Muscle of leg (tissue), 16 donors: ENCODE measurements around the gene LCE1D. TPM values are rescaled to one million over a fixed set of nuclear protein-coding genes. Genes with fewer than 3 reads are reported as not detected.

Experiments used
- DNase-seq: peaks from one replicate; pipeline ENCODE4 v3.0.0; 2013
- H3K27ac ChIP-seq: one replicate; pipeline ENCODE4 v1.5.1; 2013; ENCODE audit warnings: mild to moderate bottlenecking, low read length, control low read depth
- H3K27me3 ChIP-seq: one replicate; pipeline ENCODE4 v1.6.1; 2013; ENCODE audit warnings: low read length; ENCODE audit not compliant: control insufficient read depth, insufficient read depth
- H3K36me3 ChIP-seq: one replicate; pipeline ENCODE4 v1.6.1; 2013; ENCODE audit warnings: low read length; ENCODE audit not compliant: control insufficient read depth, insufficient read depth
- H3K4me1 ChIP-seq: one replicate; pipeline ENCODE4 v1.6.1; 2013; ENCODE audit warnings: low read length; ENCODE audit not compliant: control insufficient read depth, insufficient read depth
- H3K4me3 ChIP-seq: one replicate; pipeline ENCODE4 v1.5.1; 2013; ENCODE audit warnings: low read length, control low read depth
- H3K9me3 ChIP-seq: replicated peaks from 2 replicates; pipeline ENCODE4 v1.6.1; 2013; ENCODE audit warnings: low read depth, low read length; ENCODE audit not compliant: control insufficient read depth
- WGBS: methylation state at CpG from one replicate; pipeline ENCODE4 v1.1.5; 2013; ENCODE audit warnings: missing lambda C conversion rate; ENCODE audit not compliant: insufficient coverage; 5-methylcytosine and 5-hydroxymethylcytosine counted together
- long read RNA-seq, 11 donors: transcript quantifications; one replicate each; lab custom pipeline, GENCODE V29; 2026
- polyA plus RNA-seq, 8 donors: library from polyadenylated mRNA; unstranded; fragments of 120-200 nt; gene quantifications; one replicate each; pipeline versions ENCODE4 v1.2.1 to v1.2.3, GENCODE V29; 2013; ENCODE audit warnings: inconsistent platforms in 1 of 8, low replicate concordance in 1 of 8; ENCODE audit not compliant: insufficient read length in 8 of 8, insufficient read depth in 1 of 8
- total RNA-seq: library from RNA; stranded (reverse); fragments of 120-200 nt; gene quantifications from one replicate; pipeline ENCODE4 v1.2.4, GENCODE V29; 2013

The LCE1D gene
- total RNA-seq (not detected), polyA plus RNA-seq (not detected)
- long read RNA-seq, donor 1 = 0 reads
- long read RNA-seq, donor 2 = 0 reads
- long read RNA-seq, donor 3 = 0 reads
- long read RNA-seq, donor 4 = 0 reads
- long read RNA-seq, donor 5 = 0 reads
- long read RNA-seq, donor 6 = 0 reads
- long read RNA-seq, donor 7 = 0 reads
- long read RNA-seq, donor 8 = 0 reads
- long read RNA-seq, donor 9 = 0 reads
- long read RNA-seq, donor 10 = 0 reads
- long read RNA-seq, donor 11 = 0 reads

- WGBS = 25% methylated on average over 1 of the region's 3 CpGs
- Histone ChIP-seq H3K9me3 (no peaks in the 10 kb centered on the region), H3K4me3 (no peak within 1 kb of the TSS), H3K27me3 (no peaks in the 10 kb centered on the region), H3K4me1 (no peaks in the 10 kb centered on the region), H3K27ac (no peak within 1 kb of the TSS), H3K36me3 (no peaks in the 10 kb centered on the region)
- no peak for DNase-seq
These were observed at the start of gene LCE1D for GRCh38 chr1:152796421-152796820. Gene LCE1D (plus strand): TSS chr1:152796721. CDS start chr1:152797795, 1,074 bp downstream.

GRCh38 chr1:152747831-152748230, 48.7 kb upstream of the LCE1D start:
- no CpG with 5 or more reads among the region's 1 CpG for WGBS
- Histone ChIP-seq H3K4me3 (no peak overlapping the region), H3K27ac (no peak overlapping the region), H3K27me3 (peaks cover 2% of the 10 kb centered on the region), H3K4me1 (no peaks in the 10 kb centered on the region), H3K9me3 (no peaks in the 10 kb centered on the region), H3K36me3 (no peaks in the 10 kb centered on the region)
- DNase-seq = no peak

GRCh38 chr1:152752225-152752624, 44.3 kb upstream of the LCE1D start:
- H3K4me3 ChIP-seq = no peak overlapping the region
- WGBS = no CpG with 5 or more reads among the region's 1 CpG
- no peak for DNase-seq
- no peaks in the 10 kb centered on the region for H3K4me1 ChIP-seq
- H3K27me3 ChIP-seq = peaks cover 2% of the 10 kb centered on the region
- no peaks in the 10 kb centered on the region for H3K36me3 ChIP-seq
- no peak overlapping the region for H3K27ac ChIP-seq
- H3K9me3 ChIP-seq = no peaks in the 10 kb centered on the region

- WGBS = no CpG with 5 or more reads among the region's 1 CpG
- DNase-seq = no peak
These were observed 42.9 kb upstream of the LCE1D start for GRCh38 chr1:152753586-152753985.

GRCh38 chr1:152756872-152757271, 39.6 kb upstream of the LCE1D start:
- Histone ChIP-seq H3K27ac (no peak overlapping the region), H3K4me1 (no peaks in the 10 kb centered on the region), H3K9me3 (no peaks in the 10 kb centered on the region), H3K4me3 (no peak overlapping the region), H3K36me3 (no peaks in the 10 kb centered on the region), H3K27me3 (no peaks in the 10 kb centered on the region)
- DNase-seq = no peak
- WGBS = no CpG with 5 or more reads among the region's 2 CpGs

More at GRCh38 chr1:152753586-152753985, 42.9 kb upstream of the LCE1D start:
- H3K9me3 ChIP-seq = no peaks in the 10 kb centered on the region
- no peaks in the 10 kb centered on the region for H3K36me3 ChIP-seq
- peaks cover 2% of the 10 kb centered on the region for H3K27me3 ChIP-seq
- no peak overlapping the region for H3K4me3 ChIP-seq
- no peaks in the 10 kb centered on the region for H3K4me1 ChIP-seq
- H3K27ac ChIP-seq = no peak overlapping the region

GRCh38 chr1:152757747-152758146, 38.8 kb upstream of the LCE1D start, which contains the start of gene KPRP:
Gene KPRP (plus strand): TSS chr1:152758025. CDS start chr1:152759589, 1,564 bp downstream.
- no peak for DNase-seq
- 64% methylated on average over 3 of the region's 6 CpGs for WGBS
- H3K4me1 ChIP-seq = no peaks in the 10 kb centered on the region

GRCh38 chr1:152758636-152759035, 37.9 kb upstream of the LCE1D start:
- Histone ChIP-seq H3K4me3 (no peak overlapping the region), H3K27ac (no peak overlapping the region), H3K36me3 (no peaks in the 10 kb centered on the region), H3K27me3 (no peaks in the 10 kb centered on the region), H3K4me1 (no peaks in the 10 kb centered on the region), H3K9me3 (no peaks in the 10 kb centered on the region)
- 90% methylated on average over 1 of the region's 4 CpGs for WGBS
- no peak for DNase-seq

More at GRCh38 chr1:152757747-152758146, 38.8 kb upstream of the LCE1D start, which contains the start of gene KPRP:
- H3K9me3 ChIP-seq = no peaks in the 10 kb centered on the region
- no peaks in the 10 kb centered on the region for H3K27me3 ChIP-seq
- H3K4me3 ChIP-seq = no peak within 1 kb of the TSS
- H3K36me3 ChIP-seq = no peaks in the 10 kb centered on the region
- H3K27ac ChIP-seq = no peak within 1 kb of the TSS

- no peaks in the 10 kb centered on the region for H3K27me3 ChIP-seq
- no peaks in the 10 kb centered on the region for H3K4me1 ChIP-seq
- no peak overlapping the region for H3K4me3 ChIP-seq
These were observed 36.9 kb upstream of the LCE1D start for GRCh38 chr1:152759453-152760173.

GRCh38 chr1:152760551-152761190, 35.9 kb upstream of the LCE1D start:
- H3K27ac ChIP-seq = no peak overlapping the region
- no peaks in the 10 kb centered on the region for H3K36me3 ChIP-seq
- WGBS = 90% methylated on average over 31 of the region's 31 CpGs
- no peak for DNase-seq
- no peaks in the 10 kb centered on the region for H3K9me3 ChIP-seq
- H3K4me3 ChIP-seq = no peak overlapping the region
- no peaks in the 10 kb centered on the region for H3K27me3 ChIP-seq
- no peaks in the 10 kb centered on the region for H3K4me1 ChIP-seq

More at GRCh38 chr1:152759453-152760173, 36.9 kb upstream of the LCE1D start:
- 82% methylated on average over 5 of the region's 8 CpGs for WGBS
- Histone ChIP-seq H3K27ac (no peak overlapping the region), H3K9me3 (no peaks in the 10 kb centered on the region), H3K36me3 (no peaks in the 10 kb centered on the region)
- DNase-seq = no peak

GRCh38 chr1:152761609-152762213, 34.8 kb upstream of the LCE1D start:
- Histone ChIP-seq H3K27ac (no peak overlapping the region), H3K4me3 (no peak overlapping the region), H3K27me3 (no peaks in the 10 kb centered on the region), H3K4me1 (no peaks in the 10 kb centered on the region), H3K9me3 (no peaks in the 10 kb centered on the region), H3K36me3 (no peaks in the 10 kb centered on the region)
- WGBS = 90% methylated on average over 2 of the region's 3 CpGs
- no peak for DNase-seq
